Liver (tissue), 9 donors: ENCODE measurements around the gene GNAS-AS1. TPM values are rescaled to one million over a fixed set of nuclear protein-coding genes. Genes with fewer than 3 reads are reported as not detected.

ENCODE experiments used
- DNase-seq: peaks from one replicate; pipeline ENCODE4 v3.0.0-alpha.2; 2017; ENCODE audit warnings: low spot score
- H3K27ac ChIP-seq, 2 donors: one replicate each; pipeline ENCODE4 v1.7.0; 2013; ENCODE audit warnings: inconsistent platforms in 2 of 2, low read length in 2 of 2, control low read depth in 1 of 2, low read depth in 1 of 2, mild to moderate bottlenecking in 1 of 2
- H3K27me3 ChIP-seq, 4 donors: one replicate each; pipeline versions ENCODE4 v1.6.1 to v1.7.0; 2013; ENCODE audit warnings: low read length in 3 of 4, inconsistent platforms in 1 of 4, mild to moderate bottlenecking in 1 of 4, moderate library complexity in 1 of 4; ENCODE audit not compliant: control insufficient read depth in 4 of 4, insufficient read depth in 4 of 4
- H3K36me3 ChIP-seq, 4 donors: one replicate each; pipeline versions ENCODE4 v1.6.1 to v1.7.0; 2013; ENCODE audit warnings: low read length in 3 of 4, mild to moderate bottlenecking in 3 of 4, low read depth in 1 of 4, moderate library complexity in 1 of 4; ENCODE audit not compliant: control insufficient read depth in 4 of 4, insufficient read depth in 3 of 4
- H3K4me1 ChIP-seq, 4 donors: one replicate each; pipeline versions ENCODE4 v1.6.1 to v1.7.0; 2013; ENCODE audit warnings: low read length in 3 of 4, mild to moderate bottlenecking in 3 of 4, moderate library complexity in 1 of 4; ENCODE audit not compliant: control insufficient read depth in 4 of 4, insufficient read depth in 4 of 4
- H3K4me3 ChIP-seq, 3 donors: one replicate each; pipeline versions ENCODE4 v1.6.1 to v1.7.0; 2013; ENCODE audit warnings: low read length in 3 of 3, control low read depth in 1 of 3, low read depth in 1 of 3, mild to moderate bottlenecking in 1 of 3
- H3K9ac ChIP-seq, 2 donors: one replicate each; pipeline ENCODE4 v1.7.0; 2013; ENCODE audit warnings: low read length in 2 of 2, mild to moderate bottlenecking in 2 of 2, moderate library complexity in 2 of 2, control low read depth in 1 of 2, low read depth in 1 of 2
- H3K9me3 ChIP-seq, 4 donors: one replicate each; pipeline versions ENCODE4 v1.6.1 to v1.7.0; 2013; ENCODE audit warnings: low read length in 3 of 4; ENCODE audit not compliant: control insufficient read depth in 4 of 4
- EGR1 ChIP-seq, 2 donors: IDR thresholded peaks; 2 replicates each; pipeline ENCODE4 v1.6.1; 2016 to 2018; ENCODE audit warnings: antibody characterized with exemption in 2 of 2, low read depth in 2 of 2
- FOXA2 ChIP-seq: IDR thresholded peaks from 2 replicates; pipeline ENCODE4 v1.6.1; 2016; ENCODE audit warnings: antibody characterized with exemption
- HNF4A ChIP-seq, 2 donors: conservative IDR thresholded peaks; 2 replicates each; pipeline ENCODE4 v1.6.1; 2016; ENCODE audit warnings: antibody characterized with exemption in 2 of 2, mild to moderate bottlenecking in 2 of 2
- HNF4G ChIP-seq: IDR thresholded peaks from 2 replicates; pipeline ENCODE4 v1.6.1; 2016; ENCODE audit warnings: antibody characterized with exemption
- JUND ChIP-seq, 2 donors: IDR thresholded peaks; 2 replicates each; pipeline ENCODE4 v1.6.1; 2016; ENCODE audit warnings: antibody characterized with exemption in 2 of 2
- NR2F2 ChIP-seq: IDR thresholded peaks from 2 replicates; pipeline ENCODE4 v1.6.1; 2016; ENCODE audit warnings: antibody characterized with exemption
- RAD21 ChIP-seq, 2 donors: IDR thresholded peaks; 2 replicates each; pipeline ENCODE4 v1.6.1; 2016; ENCODE audit warnings: antibody characterized with exemption in 2 of 2, mild to moderate bottlenecking in 2 of 2
- RXRA ChIP-seq, 2 donors: IDR thresholded peaks; 2 replicates each; pipeline ENCODE4 v1.6.1; 2017 to 2018; ENCODE audit warnings: antibody characterized with exemption in 2 of 2, mild to moderate bottlenecking in 1 of 2
- SP1 ChIP-seq: IDR thresholded peaks from 2 replicates; pipeline ENCODE4 v1.6.1; 2018; ENCODE audit warnings: antibody characterized with exemption, mild to moderate bottlenecking
- TAF1 ChIP-seq: conservative IDR thresholded peaks from 2 replicates; pipeline ENCODE4 v1.6.1; 2016; ENCODE audit warnings: antibody characterized with exemption, mild to moderate bottlenecking
- YY1 ChIP-seq: IDR thresholded peaks from 2 replicates; pipeline ENCODE4 v1.6.1; 2016; ENCODE audit warnings: antibody characterized with exemption, mild to moderate bottlenecking
- WGBS: extraction: QIAGEN DNeasy Blood & Tissue Kit; methylation state at CpG from one replicate; pipeline ENCODE4 v1.1.7; 2013; 5-methylcytosine and 5-hydroxymethylcytosine counted together
- polyA plus RNA-seq, 2 donors: library from polyadenylated mRNA; stranded (reverse) in 1 of 2; unstranded in 1 of 2; fragments of 200-250 nt in 1 of 2; fragments of >200 nt in 1 of 2; fragmentation: Nextera tagmentation in 1 of 2; extraction: Ambion mirVana in 1 of 2; gene quantifications; one replicate each; pipeline versions ENCODE4 v1.2.1 to v1.2.3, GENCODE V29; 2013 to 2015
- total RNA-seq, 2 donors: library from RNA; depleted of rRNA; stranded (reverse); fragments of >200 nt; gene quantifications; one replicate each; pipeline ENCODE4 v1.2.3, GENCODE V29; 2014
- TF ChIP-seq, protein P1 (sequence below): IDR thresholded peaks from 2 replicates; pipeline ENCODE4 v1.6.1; 2016; ENCODE audit warnings: antibody characterized with exemption
- TF ChIP-seq, protein P2 (sequence below): IDR thresholded peaks from 2 replicates; pipeline ENCODE4 v1.6.1; 2016; ENCODE audit warnings: antibody characterized with exemption
- TF ChIP-seq, protein P3 (sequence below): fragments of 150-350 bp; IDR thresholded peaks from 2 replicates; pipeline ENCODE4 v1.5.1; 2017; ENCODE audit warnings: improper control_type of control experiment, low read depth, low read length; ENCODE audit not compliant: missing input control
- TF ChIP-seq, protein P4 (sequence below): IDR thresholded peaks from 2 replicates; pipeline ENCODE4 v1.6.1; 2016; ENCODE audit warnings: antibody characterized with exemption, mild to moderate bottlenecking
- TF ChIP-seq, protein P5 (sequence below): IDR thresholded peaks from 2 replicates; pipeline ENCODE4 v1.6.1; 2016; ENCODE audit warnings: antibody characterized with exemption
- donor health status: healthy.
- donor health status: healthy.
- donor health status: healthy.
- donor health status: healthy.
- donor health status: healthy.

The GNAS-AS1 gene
- total and polyA plus RNA-seq, 4 donors: 0.08 to 0.42 (median 0.09) TPM; not detected in 1

DNA sequence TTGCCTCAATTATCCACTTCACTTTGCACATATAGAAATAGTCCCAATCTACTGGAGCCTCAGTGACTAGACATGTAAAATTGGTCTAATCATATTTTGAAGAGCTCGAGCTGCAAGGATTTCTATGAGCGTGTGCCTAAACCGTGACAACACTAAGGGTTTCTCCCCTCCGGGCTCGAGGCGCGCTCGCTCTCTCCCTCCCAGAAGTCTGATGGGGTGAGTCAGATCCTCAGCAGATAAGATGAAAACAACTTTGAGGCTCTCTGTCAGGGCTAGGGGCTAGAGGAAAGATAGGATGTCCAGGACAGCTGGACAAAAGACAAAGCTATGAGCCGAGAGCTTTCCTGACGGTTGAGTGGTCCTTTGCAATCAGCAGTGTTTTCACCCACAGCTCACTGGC, 16.8 kb downstream of the GNAS-AS1 start:
- Histone ChIP-seq H3K27me3 (peaks cover 0 to under 1% (median 0%) of the 10 kb centered on the region in 4 donors), H3K36me3 (no peaks in the 10 kb centered on the region), H3K27ac (no peak overlapping the region), H3K4me3 (no peak overlapping the region), H3K9ac (no peak overlapping the region), H3K9me3 (no peaks in the 10 kb centered on the region), H3K4me1 (no peaks in the 10 kb centered on the region)
- WGBS: 91% methylated on average over 10 of the region's 10 CpGs
- no peak for DNase-seq
- no peak for TF ChIP-seq RAD21 (IDR thresholded peaks at IDR 0.05)
- TF ChIP-seq HNF4G: no peak
- no peak for TF ChIP-seq YY1
- no peak for TF ChIP-seq JUND (IDR thresholded peaks at IDR 0.05)
- TF ChIP-seq, protein P1, sequence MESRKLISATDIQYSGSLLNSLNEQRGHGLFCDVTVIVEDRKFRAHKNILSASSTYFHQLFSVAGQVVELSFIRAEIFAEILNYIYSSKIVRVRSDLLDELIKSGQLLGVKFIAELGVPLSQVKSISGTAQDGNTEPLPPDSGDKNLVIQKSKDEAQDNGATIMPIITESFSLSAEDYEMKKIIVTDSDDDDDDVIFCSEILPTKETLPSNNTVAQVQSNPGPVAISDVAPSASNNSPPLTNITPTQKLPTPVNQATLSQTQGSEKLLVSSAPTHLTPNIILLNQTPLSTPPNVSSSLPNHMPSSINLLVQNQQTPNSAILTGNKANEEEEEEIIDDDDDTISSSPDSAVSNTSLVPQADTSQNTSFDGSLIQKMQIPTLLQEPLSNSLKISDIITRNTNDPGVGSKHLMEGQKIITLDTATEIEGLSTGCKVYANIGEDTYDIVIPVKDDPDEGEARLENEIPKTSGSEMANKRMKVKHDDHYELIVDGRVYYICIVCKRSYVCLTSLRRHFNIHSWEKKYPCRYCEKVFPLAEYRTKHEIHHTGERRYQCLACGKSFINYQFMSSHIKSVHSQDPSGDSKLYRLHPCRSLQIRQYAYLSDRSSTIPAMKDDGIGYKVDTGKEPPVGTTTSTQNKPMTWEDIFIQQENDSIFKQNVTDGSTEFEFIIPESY: no peak
- no peak for TF ChIP-seq HNF4A (conservative IDR thresholded peaks at IDR 0.05)
- TF ChIP-seq RXRA (IDR thresholded peaks at IDR 0.05): no peak

DNA sequence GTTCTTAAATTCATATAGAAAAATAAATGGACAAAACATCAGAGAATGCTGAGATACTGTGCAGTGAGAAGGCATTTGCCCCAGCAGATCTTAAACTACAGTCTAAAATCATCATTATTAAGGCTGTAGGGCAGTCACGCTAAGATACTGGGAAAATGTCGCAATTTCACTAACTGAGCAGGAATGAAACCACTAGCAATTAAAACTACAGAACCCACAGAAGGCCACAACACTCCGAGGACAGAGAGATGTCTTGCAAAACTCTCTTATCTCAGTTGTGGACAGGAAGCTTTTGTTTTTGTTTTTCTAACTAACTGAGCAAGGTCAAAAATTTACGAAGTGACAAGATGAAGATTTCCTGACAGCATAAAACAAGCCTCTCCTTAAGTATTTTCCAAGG, 18.2 kb downstream of the GNAS-AS1 start:
- Histone ChIP-seq H3K27me3 (no peaks in the 10 kb centered on the region), H3K9me3 (no peaks in the 10 kb centered on the region), H3K4me1 (no peaks in the 10 kb centered on the region), H3K27ac (no peak overlapping the region), H3K9ac (no peak overlapping the region), H3K4me3 (no peak overlapping the region), H3K36me3 (no peaks in the 10 kb centered on the region)
- WGBS: 53% methylated on average over 4 of the region's 4 CpGs
- TF ChIP-seq, protein P2, sequence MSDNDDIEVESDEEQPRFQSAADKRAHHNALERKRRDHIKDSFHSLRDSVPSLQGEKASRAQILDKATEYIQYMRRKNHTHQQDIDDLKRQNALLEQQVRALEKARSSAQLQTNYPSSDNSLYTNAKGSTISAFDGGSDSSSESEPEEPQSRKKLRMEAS: no peak
- DNase-seq: no peak

DNA sequence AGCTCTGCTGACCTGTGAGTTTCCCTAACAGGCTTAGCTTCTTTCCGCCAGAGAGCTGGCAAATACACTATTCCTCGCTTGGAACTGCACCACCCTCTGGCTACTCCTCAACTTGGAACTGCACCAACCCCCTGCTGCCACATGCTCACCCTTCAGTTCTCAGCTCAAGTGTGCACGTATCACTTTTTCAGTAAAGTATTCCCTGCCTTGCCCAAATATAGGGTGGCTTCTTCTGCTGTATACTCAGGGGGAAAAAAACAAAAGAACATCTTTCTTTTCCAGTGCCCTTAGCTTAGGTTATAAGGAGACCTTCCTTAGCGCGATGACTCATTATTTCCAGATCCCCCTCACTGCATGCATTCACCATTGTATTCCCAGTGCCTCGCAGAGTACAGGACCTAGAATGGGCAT, 21.2 kb downstream of the GNAS-AS1 start:
- no peak overlapping the region for H3K4me3 ChIP-seq
- no peak for TF ChIP-seq RXRA (IDR thresholded peaks at IDR 0.05)
- TF ChIP-seq, protein P3, sequence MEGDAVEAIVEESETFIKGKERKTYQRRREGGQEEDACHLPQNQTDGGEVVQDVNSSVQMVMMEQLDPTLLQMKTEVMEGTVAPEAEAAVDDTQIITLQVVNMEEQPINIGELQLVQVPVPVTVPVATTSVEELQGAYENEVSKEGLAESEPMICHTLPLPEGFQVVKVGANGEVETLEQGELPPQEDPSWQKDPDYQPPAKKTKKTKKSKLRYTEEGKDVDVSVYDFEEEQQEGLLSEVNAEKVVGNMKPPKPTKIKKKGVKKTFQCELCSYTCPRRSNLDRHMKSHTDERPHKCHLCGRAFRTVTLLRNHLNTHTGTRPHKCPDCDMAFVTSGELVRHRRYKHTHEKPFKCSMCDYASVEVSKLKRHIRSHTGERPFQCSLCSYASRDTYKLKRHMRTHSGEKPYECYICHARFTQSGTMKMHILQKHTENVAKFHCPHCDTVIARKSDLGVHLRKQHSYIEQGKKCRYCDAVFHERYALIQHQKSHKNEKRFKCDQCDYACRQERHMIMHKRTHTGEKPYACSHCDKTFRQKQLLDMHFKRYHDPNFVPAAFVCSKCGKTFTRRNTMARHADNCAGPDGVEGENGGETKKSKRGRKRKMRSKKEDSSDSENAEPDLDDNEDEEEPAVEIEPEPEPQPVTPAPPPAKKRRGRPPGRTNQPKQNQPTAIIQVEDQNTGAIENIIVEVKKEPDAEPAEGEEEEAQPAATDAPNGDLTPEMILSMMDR: no peak
- TF ChIP-seq, protein P1: no peak
- TF ChIP-seq HNF4A (conservative IDR thresholded peaks at IDR 0.05): no peak
- no peak for TF ChIP-seq HNF4G
- TF ChIP-seq, protein P4, sequence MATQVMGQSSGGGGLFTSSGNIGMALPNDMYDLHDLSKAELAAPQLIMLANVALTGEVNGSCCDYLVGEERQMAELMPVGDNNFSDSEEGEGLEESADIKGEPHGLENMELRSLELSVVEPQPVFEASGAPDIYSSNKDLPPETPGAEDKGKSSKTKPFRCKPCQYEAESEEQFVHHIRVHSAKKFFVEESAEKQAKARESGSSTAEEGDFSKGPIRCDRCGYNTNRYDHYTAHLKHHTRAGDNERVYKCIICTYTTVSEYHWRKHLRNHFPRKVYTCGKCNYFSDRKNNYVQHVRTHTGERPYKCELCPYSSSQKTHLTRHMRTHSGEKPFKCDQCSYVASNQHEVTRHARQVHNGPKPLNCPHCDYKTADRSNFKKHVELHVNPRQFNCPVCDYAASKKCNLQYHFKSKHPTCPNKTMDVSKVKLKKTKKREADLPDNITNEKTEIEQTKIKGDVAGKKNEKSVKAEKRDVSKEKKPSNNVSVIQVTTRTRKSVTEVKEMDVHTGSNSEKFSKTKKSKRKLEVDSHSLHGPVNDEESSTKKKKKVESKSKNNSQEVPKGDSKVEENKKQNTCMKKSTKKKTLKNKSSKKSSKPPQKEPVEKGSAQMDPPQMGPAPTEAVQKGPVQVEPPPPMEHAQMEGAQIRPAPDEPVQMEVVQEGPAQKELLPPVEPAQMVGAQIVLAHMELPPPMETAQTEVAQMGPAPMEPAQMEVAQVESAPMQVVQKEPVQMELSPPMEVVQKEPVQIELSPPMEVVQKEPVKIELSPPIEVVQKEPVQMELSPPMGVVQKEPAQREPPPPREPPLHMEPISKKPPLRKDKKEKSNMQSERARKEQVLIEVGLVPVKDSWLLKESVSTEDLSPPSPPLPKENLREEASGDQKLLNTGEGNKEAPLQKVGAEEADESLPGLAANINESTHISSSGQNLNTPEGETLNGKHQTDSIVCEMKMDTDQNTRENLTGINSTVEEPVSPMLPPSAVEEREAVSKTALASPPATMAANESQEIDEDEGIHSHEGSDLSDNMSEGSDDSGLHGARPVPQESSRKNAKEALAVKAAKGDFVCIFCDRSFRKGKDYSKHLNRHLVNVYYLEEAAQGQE: no peak
- TF ChIP-seq SP1: no peak
- no peak for TF ChIP-seq YY1
- TF ChIP-seq FOXA2: no peak
- TF ChIP-seq RAD21 (IDR thresholded peaks at IDR 0.05): no peak
- no peak for TF ChIP-seq JUND (IDR thresholded peaks at IDR 0.05)
- TF ChIP-seq, protein P5, sequence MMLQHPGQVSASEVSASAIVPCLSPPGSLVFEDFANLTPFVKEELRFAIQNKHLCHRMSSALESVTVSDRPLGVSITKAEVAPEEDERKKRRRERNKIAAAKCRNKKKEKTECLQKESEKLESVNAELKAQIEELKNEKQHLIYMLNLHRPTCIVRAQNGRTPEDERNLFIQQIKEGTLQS: no peak
- TF ChIP-seq TAF1: no peak
- no peak for TF ChIP-seq NR2F2
- no peak for TF ChIP-seq EGR1 (IDR thresholded peaks at IDR 0.05; ENCODE audit: low read depth in 2 of 2)
- no peaks in the 10 kb centered on the region for H3K4me1 ChIP-seq
- H3K36me3 ChIP-seq: no peaks in the 10 kb centered on the region
- no peak overlapping the region for H3K9ac ChIP-seq
- H3K27me3 ChIP-seq: no peaks in the 10 kb centered on the region
- WGBS: 84% methylated on average over 6 of the region's 6 CpGs
- no peaks in the 10 kb centered on the region for H3K9me3 ChIP-seq
- no peak overlapping the region for H3K27ac ChIP-seq
- DNase-seq: no peak
